ENCODE results near the gene DNAH14. TPM values are rescaled to one million over a fixed set of nuclear protein-coding genes. Genes with fewer than 3 reads are reported as not detected.

Gene DNAH14
- total RNA-seq, 1 experiment from 2014 or later: 57.3 TPM

- Histone ChIP-seq H3K36me3 (ENCODE audit: control insufficient read depth, insufficient read depth, low read length) (no peaks in the 10 kb centered on the region), H3K4me1 (peaks cover 12% of the 10 kb centered on the region), H3K27me3 (replicated peaks; ENCODE audit: control insufficient read depth, insufficient read depth, low read length) (no peaks in the 10 kb centered on the region; the same call in 1 of the 2 replicates), H3K4me3 (ENCODE audit: low read depth, low read length) (no peak overlapping the region), H3K9me3 (no peaks in the 10 kb centered on the region)
- Mint-ChIP-seq H3K36me3 (ENCODE audit: insufficient read depth, unreplicated experiment) (no peaks in the 10 kb centered on the region), H3K4me3 (ENCODE audit: unreplicated experiment) (no peak overlapping the region), H3K27me3 (ENCODE audit: insufficient read depth, unreplicated experiment) (no peaks in the 10 kb centered on the region), H3K4me1 (ENCODE audit: low read depth, unreplicated experiment) (peaks cover 6% of the 10 kb centered on the region), H3K27ac (ENCODE audit: unreplicated experiment) (no peak overlapping the region), H3K9me3 (ENCODE audit: unreplicated experiment) (no peaks in the 10 kb centered on the region)
- ChIA-PET CTCF (no interaction called here), POLR2A (no interaction called here)
- no peak for TF ChIP-seq CTCF (IDR thresholded peaks at IDR 0.05; ENCODE audit: insufficient read depth in 1 of 2, low read depth in 1 of 2, low read length in 1 of 2, severe bottlenecking in 1 of 2, unreplicated experiment in 1 of 2)
- intact Hi-C loops (cut with micrococcal nuclease; ENCODE audit: unreplicated experiment): no loop called here
- no peak for DNase-seq
- no TSS peak for BruUV-seq (replicated peaks)
These were observed 506.0 kb downstream of the DNAH14 start for GRCh38 chr1:225435487-225435886.

GRCh38 chr1:225435957-225436392, 506.5 kb downstream of the DNAH14 start:
- BruUV-seq (replicated peaks): no TSS peak
- no peaks in the 10 kb centered on the region for H3K36me3 Mint-ChIP-seq (ENCODE audit: insufficient read depth, unreplicated experiment)
- ChIA-PET POLR2A (no interaction called here), CTCF (no interaction called here)
- H3K9me3 Mint-ChIP-seq (ENCODE audit: unreplicated experiment): no peaks in the 10 kb centered on the region
- H3K36me3 ChIP-seq (ENCODE audit: control insufficient read depth, insufficient read depth, low read length): no peaks in the 10 kb centered on the region
- peaks cover 11% of the 10 kb centered on the region for H3K4me1 Mint-ChIP-seq (ENCODE audit: low read depth, unreplicated experiment)
- H3K27me3 ChIP-seq (replicated peaks; ENCODE audit: control insufficient read depth, insufficient read depth, low read length): no peaks in the 10 kb centered on the region; the same call in 1 of the 2 replicates
- H3K27me3 Mint-ChIP-seq (ENCODE audit: insufficient read depth, unreplicated experiment): no peaks in the 10 kb centered on the region
- no peak overlapping the region for H3K27ac Mint-ChIP-seq (ENCODE audit: unreplicated experiment)
- H3K4me3 ChIP-seq (ENCODE audit: low read depth, low read length): no peak overlapping the region
- no peak overlapping the region for H3K4me3 Mint-ChIP-seq (ENCODE audit: unreplicated experiment)
- DNase-seq: no peak
- intact Hi-C loops (cut with micrococcal nuclease; ENCODE audit: unreplicated experiment): no loop called here
- no peaks in the 10 kb centered on the region for H3K9me3 ChIP-seq
- H3K4me1 ChIP-seq: peaks cover 17% of the 10 kb centered on the region
- TF ChIP-seq CTCF (IDR thresholded peaks at IDR 0.05; ENCODE audit: insufficient read depth in 1 of 2, low read depth in 1 of 2, low read length in 1 of 2, severe bottlenecking in 1 of 2, unreplicated experiment in 1 of 2): no peak

- no peak overlapping the region for H3K4me3 ChIP-seq (ENCODE audit: low read depth, low read length)
- ChIA-PET CTCF (interaction anchor here (0.9 kb wide), 1 partner anchor 19 kb away, joined by 4 read pairs; no protein-coding TSS in a partner anchor), POLR2A (no interaction called here)
- no peaks in the 10 kb centered on the region for H3K36me3 ChIP-seq (ENCODE audit: control insufficient read depth, insufficient read depth, low read length)
- Mint-ChIP-seq H3K9me3 (ENCODE audit: unreplicated experiment) (no peaks in the 10 kb centered on the region), H3K4me3 (ENCODE audit: unreplicated experiment) (no peak overlapping the region), H3K27ac (ENCODE audit: unreplicated experiment) (no peak overlapping the region), H3K36me3 (ENCODE audit: insufficient read depth, unreplicated experiment) (no peaks in the 10 kb centered on the region), H3K27me3 (ENCODE audit: insufficient read depth, unreplicated experiment) (no peaks in the 10 kb centered on the region), H3K4me1 (ENCODE audit: low read depth, unreplicated experiment) (peaks cover 19% of the 10 kb centered on the region)
- H3K9me3 ChIP-seq: no peaks in the 10 kb centered on the region
- TF ChIP-seq CTCF (IDR thresholded peaks at IDR 0.05; ENCODE audit: insufficient read depth in 1 of 2, low read depth in 1 of 2, low read length in 1 of 2, severe bottlenecking in 1 of 2, unreplicated experiment in 1 of 2): peak; percentile 17 to 36
- H3K4me1 ChIP-seq: peaks cover 31% of the 10 kb centered on the region
- BruUV-seq (replicated peaks): no TSS peak
- H3K27me3 ChIP-seq (replicated peaks; ENCODE audit: control insufficient read depth, insufficient read depth, low read length): no peaks in the 10 kb centered on the region; the same call in 1 of the 2 replicates
- intact Hi-C loops (cut with micrococcal nuclease; ENCODE audit: unreplicated experiment): no loop called here
- no peak for DNase-seq
These were observed 508.4 kb downstream of the DNAH14 start for GRCh38 chr1:225437710-225438437.

Data from Caco-2 (cell line).